Measurements from ENCODE around the gene GRAMD1A.
"Not testable (repeated sequence)": the region's sequence is repeated elsewhere in the genome, so short reads cannot be mapped to it uniquely, and the experiment has no call there.

The GRAMD1A gene

DNA sequence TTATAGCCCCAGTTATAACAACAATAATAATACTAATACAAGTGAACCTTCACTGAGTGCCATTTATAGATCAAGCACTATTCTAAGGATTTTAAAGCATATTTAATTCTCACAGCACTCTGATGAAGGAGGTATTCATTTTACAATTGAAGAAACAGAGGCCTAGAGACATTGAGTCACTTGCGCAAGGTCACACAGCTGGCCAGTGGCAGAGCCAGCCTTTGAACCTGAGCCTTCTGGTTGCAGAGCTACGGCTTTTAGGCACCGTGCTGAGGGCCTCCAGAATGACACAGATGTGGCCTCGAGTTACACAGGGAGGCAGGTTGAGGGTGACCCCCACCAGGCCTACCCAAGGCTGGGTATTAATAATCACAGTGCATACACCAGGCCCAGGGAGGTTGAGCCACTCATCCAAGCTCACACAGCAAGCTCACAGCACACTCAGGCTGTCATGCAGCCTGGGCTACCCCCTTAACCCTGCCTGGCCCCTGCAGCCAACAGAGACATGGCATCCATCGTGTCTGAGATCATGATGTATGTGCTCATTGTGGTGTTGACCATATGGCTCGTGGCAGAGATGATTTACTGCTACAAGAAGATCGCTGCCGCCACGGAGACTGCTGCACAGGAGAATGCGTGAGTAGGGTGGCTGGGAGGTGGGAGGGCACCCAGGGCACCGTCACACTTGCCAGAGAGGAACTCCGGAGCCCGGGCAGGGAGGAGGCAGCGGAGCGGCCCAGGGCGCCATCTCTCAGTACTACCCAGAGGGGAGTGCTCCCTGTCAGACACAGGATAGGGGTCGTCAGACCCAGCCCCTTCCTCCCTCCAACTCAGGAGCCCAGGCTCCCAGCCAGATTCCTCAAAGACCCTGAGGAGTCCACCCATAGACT is 38.7 kb downstream of the GRAMD1A start:
- DNase-seq: peak; percentile 61

DNA sequence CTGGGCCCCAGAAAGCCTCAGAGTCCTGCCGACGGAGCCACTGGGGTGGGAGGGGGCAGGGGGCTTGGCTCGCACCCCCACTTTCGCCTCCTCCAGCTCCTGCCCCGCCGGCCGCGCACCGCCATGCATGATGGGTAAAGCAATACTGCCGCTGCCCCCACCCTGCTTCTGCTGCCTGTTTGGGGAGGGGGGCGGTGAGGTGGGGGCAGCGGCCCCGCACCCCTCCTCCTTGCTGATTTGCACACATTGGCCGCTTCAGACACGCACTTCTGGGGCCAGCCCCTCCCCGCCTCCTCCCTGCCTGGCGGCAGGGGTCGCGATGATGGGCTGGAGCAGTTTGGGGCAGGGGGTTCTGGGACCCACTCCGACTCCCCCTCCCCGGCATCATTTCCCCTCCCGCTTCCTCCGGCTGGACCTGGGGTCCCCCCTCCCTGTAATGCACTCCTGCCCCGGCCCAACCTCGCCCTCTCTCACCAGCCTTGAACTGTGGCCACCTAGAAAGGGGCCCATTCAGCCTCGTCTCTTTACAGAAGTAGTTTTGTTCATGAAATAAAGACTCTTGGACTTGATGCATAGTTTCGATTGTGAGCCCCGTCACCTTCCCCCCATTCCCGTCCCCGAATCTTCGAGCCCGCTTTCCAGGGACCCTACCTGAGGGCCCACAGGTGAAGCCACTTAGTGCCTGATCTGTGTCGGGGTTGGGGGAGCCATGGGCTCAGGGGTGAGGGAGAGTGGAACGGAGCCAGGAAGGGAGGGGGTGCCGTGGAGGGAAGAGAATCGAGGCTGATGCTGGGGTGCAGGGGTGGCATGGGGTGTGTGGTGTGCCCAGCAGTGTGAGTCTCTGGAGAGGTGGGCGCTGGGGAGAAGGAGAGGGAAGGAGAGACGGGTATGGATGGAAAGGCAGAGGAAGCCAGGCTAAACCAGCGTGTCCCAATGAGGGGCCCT is 40.0 kb downstream of the GRAMD1A start:
- DNase-seq: no peak

DNA sequence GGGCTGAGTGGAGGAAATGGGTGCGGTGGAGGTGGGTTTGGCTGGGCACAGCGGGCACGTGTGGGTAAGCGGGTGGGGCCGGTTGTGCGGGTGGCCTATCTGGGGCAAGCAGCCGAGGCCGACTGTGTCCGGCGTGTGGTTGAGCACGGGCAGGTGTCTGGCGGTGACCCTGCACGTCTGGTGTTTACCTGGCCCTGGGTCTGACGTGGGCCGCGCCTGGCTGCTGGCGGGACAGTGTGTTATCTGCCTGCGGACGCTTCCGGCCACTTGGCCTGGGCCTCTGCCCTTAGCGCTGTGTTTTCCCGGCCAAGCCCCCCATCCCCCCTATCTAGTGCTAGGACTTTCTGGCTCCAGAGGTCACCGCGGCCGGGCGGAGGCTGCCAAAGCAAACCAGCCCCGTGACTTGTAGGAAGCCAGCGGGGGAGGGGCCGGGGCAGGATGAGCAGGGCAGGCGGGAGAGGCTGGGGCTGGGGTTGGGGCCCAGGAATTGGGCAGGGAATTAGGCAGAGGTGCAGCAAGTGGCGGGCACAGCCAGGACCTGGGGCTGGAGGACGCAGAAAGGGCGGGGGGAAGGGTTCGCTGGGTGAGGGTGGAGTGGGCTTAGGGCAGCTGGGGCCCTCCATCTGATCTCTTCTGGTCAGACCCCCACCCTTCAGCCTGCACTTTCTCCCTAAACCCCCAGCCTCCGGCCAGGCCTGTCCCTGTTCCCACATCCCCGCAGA is 40.9 kb downstream of the GRAMD1A start:
- DNase-seq: peak; percentile 68

DNA sequence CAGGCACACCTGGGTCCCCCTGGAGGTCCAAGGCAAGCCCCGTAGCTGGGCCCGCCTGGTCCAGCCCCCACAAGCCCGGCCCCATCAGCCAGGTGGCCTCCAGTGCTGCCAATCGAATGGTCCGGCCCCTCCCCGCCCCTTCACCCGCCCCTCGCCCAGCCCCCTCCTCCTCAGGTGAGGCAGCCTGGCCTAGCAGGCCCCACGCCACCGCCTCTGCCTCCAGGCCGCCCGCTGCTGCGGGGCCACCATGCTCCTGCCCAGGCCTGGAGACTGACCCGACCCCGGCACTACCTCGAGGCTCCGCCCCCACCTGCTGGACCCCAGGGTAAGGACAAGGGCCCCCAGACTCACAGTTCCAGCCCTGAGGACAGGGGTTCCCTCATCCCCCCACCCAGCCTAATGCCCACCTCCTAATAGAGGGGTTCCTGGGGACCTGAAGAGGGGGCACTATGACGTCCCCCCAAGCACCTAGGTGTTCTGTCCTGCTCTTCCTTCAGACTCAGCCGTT is 41.5 kb downstream of the GRAMD1A start, which contains the start of gene HPN:
Gene HPN (plus strand): TSS at position 174 of the 508 bp plus-strand sequence. CDS start 786 bp downstream, outside the sequence.
- peak; percentile 51 for DNase-seq

DNA sequence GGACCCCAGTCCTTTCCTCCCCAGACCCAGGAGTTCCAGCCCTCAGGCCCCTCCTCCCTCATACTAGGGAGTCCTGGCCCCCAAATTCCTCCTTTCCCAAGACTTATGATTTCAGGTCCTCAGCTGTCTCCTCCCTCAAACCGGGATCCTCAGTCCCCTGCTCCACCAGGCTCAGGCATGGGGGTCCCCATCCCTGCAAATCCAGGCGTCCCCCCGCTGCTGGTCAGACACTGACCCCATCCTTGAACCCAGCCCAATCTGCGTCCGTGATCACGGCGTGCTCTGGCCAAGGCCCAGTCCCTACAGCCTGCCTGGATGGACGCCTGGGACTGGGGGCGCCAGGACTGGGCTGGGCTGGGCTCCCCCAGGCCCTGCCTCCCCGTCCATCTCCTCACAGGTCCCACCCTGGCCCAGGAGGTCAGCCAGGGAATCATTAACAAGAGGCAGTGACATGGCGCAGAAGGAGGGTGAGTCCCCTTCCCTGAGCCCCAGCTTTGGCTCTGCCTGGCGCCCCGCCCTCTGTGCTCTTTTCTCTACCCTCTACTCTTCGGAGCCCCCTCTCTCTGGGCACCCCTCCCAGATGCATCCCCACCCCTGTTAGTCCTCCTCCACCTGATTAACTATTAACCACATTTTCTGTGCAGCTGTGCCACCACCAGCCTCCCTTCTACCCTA is 42.1 kb downstream of the GRAMD1A start:
- DNase-seq: no peak

DNA sequence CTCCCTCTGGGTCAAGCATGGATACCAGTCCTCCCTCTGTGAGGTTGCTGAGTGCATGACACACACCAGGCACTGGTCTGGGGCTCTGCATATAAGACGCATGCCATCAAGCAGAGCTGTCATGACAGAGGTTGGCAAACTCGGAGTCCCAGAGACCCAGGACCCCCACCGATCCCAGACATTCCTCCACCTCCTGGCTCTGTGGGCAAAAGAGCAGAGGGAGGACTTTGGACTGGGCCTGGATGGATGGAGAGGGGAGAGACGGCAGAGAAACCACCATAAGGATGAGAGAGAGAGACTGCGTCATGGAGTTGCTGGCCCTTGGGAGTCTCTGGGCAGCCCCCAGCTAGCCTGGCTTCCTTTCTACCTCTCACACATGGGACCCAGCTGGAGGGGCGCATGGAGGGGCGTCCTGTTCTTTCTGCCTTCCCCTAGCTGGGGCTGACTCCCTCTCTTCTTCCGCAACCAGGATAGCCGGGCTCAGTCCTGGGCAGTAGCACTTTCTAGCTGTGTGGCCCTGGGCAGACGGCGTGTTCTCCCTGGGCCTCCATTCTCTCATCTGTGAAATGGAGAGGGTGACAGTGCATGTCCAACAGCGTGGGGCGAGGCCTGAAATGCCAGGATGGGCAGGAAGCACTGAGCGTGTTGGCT is 43.0 kb downstream of the GRAMD1A start:
- no peak for DNase-seq

DNA sequence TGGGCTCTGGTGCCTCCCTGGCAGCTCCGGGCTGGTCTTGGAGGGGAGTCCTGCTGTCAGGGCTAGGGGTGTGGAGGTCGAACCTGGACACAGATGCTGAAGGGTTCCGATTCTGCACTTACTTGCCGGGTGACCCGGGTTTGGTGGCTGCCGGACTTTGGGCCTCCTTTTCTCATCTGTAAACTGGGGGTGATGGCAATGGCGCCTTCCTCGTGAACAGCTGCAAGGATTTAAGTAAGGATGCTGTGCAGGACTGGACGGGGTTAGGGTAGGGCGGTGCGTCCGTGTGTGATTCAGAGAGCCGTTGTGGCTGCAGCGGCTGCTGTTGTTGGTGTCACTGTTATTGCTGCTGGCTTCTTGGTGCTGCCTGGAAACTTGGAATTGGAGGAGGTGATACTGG is 43.8 kb downstream of the GRAMD1A start:
- no peak for DNase-seq

DNA sequence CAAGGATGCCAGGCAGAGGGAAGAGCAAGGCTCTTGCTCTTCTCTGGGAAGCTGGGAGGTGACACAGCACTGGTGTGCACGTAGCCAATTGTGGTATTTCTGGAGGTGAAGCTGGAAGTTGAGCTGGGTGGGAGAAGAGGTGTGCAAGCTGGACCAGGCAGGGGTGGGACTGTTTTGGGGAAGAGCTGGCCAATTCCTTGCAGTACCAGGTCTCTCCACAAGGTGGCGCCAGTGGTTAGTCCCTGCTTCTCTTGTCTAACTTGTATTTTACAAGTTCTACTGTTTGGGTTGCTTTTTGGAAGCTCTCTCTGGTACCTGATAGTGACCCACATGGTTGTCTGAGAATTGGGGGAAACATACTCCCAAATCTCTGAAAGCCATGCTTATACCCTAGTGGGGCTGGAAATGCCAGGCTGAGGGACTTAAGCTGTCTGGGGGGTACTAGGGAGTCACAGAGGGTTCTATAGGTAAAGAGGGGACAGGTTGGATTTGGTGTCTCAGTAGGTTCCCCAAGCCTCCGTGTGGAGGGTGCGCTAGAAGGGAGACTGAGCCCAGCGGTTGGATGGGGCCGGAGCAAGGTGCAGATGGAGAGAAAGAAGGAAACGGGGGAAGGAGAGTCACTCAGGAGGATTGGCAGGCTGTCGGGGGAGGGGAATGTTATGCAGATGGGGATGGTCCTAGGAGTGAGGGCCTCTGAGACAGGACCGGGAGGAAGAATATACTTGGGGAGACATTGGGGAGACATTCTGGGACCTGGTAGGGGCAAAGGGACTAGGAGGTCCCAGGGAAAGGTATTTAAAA is 44.4 kb downstream of the GRAMD1A start:
- DNase-seq: no peak

DNA sequence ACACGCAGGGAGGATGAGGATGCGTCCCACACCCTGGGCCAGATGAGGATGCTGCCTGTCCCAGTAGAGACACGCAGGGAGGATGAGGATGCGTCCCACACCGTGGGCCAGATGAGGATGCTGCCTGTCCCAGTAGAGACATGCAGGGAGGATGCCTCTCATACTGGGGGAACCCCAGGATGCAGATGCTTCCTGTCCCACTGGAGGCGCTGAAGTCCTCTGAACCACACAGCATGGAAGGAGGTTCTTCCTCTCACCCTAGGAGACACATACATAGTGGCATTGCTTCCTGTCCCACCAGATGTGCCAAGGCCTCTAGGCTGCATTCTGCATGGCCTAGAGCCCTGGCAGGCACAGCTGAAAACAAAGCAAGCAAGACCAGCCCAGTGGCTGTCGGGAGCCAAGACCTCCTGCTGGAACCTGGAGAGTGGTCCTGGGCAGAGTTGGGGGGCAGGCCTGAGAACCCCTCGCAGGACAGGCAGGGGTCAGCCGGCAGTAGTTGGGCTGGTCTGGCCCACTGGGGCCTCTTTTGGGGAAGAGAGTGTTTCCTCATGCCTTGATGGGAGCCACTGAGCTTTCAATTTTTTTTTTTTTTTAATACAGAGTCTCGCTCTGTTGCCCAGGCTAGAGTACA is 45.7 kb downstream of the GRAMD1A start:
- DNase-seq: no peak

DNA sequence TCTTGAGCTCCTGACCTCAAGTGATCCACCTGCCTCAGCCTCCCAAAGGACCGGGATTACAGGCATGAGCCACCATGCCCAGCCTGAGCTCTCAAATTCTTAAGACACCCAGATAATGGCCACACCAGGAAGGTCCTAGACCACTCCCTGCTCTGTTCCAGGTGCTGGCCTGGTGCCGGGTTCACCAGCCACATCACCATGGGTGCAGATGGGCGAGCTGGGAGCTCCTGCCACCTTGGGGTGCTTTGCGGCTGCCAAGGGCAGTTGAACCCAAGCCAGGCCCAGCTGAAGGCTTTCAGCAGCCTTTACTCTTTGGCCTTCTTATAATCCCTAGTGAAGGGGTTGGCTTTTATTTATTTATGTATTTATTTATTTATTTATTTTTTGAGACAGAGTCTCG is 46.3 kb downstream of the GRAMD1A start:
- no peak for DNase-seq

DNA sequence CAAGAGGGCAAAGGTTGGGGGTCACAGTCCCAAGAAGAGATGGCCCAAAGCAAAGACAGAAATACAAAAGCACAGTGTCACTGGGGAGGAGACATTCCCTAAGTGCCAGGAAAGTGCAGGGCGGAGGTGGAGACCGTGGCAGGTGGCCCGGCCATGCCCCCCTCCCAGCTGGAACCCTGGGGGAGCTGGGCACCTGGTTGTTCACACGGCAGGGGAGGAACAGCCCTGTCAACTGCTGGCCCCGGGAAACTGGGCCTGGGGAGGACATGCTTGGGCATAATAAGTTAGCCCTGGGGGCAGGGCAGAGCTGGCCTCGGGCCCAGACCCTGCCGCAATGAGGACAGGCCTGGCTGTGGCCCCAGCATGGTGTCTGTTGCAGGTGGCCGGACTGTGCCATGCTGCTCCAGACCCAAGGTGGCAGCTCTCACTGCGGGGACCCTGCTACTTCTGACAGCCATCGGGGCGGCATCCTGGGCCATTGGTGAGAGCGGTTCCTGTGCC is 48.8 kb downstream of the GRAMD1A start:
- peak; percentile 60 for DNase-seq

DNA sequence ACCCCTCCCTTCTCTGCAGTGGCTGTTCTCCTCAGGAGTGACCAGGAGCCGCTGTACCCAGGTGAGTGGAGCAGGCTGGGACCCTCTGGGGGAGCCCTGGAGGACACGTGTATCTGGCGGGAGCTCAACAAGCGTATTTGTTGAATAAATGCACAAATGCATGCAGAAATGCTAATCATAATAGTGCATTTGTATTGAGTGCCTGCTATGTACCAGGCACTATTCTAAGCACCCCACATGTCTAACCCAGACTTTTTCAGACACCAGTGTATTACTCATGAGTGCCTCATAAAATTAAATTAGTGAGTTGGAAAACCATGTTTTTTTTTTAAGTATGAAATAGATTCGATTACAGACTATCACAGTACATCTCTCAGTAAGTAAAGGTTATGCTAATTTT is 49.3 kb downstream of the GRAMD1A start:
- no peak for DNase-seq

DNA sequence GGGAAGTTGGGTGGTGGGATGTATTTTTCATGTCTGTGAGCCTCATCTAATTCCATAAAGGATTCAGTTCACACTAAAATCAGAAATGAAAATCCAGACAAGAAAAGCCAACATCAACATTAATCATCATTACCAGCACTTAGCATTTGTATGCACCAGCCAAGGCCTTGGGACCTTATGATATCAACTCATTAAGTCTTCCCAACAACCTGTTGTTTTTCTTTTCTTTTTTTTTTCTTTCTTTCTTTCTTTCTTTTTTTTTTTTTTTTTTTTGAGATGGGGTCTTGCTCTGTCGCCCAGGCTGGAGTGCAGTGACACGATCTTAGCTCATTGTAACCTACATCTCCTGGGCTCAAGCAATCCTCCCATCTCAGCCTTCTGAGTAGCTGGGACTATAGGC is 50.5 kb downstream of the GRAMD1A start:
- not testable (repeated sequence) for DNase-seq

DNA sequence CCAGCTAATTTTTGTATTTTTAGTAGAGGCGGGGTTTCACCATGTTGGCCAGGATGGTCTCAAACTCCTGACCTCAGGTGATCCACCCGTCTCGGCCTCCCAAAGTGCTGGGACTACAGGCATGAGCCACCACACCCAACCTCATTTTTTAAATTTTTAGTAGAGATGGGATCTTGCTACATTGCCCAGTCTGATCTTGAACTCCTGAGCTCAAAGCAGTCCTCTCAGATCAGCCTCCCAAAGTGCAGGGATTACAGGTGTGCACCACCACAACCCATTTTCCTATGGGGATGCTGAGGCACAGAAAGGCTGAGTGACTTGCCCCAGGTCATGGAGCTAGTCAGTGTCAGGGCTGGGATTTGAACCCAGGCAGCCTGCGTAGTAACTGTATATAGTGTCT is 51.1 kb downstream of the GRAMD1A start:
- not testable (repeated sequence) for DNase-seq

DNA sequence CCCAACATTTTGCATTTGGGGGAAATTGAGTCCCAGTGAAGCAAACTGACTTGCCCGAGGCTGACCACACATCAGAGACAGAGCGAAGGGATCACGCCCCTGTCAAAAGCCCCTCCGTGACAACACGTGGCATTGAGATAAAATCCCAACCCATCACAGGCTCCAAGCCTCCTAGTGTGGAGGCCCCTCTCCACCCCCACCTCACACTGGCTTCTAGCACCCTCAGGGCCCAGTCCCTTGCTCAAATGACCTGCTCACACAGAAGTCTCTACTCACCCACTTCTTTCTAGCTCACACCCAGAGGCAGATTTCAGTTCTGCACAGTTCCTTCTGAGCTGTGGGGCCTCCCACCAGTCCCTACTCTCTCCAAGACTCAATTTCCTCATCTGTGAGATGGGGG is 51.7 kb downstream of the GRAMD1A start:
- no peak for DNase-seq

DNA sequence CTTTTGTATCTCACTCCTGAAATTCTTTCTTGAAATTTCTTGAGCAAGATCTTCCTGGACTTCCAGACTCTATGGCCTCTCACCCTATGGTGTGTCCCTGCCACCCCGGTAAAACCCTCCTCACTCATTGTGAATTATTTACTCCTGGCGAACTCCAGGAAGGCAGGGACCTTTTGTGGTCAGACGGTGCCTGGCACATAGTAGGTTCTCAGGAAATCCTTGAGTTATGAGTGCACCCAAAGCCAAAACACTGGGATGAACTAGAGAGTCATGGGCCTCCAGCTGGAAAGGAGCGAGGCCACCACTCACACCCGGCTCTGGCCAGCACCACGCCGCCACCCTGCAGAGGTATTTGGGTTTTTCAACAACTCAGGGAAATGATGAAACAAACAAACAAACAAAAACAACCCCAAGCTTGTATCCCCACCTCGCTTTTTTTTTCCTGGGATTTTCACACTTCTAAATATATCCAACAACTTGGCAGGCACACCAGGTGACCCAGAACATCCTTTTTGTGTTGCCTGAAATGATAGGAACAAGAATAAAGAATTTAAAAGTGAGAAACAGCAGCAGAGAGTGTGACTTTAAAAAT is 52.6 kb downstream of the GRAMD1A start:
- no peak for DNase-seq

DNA sequence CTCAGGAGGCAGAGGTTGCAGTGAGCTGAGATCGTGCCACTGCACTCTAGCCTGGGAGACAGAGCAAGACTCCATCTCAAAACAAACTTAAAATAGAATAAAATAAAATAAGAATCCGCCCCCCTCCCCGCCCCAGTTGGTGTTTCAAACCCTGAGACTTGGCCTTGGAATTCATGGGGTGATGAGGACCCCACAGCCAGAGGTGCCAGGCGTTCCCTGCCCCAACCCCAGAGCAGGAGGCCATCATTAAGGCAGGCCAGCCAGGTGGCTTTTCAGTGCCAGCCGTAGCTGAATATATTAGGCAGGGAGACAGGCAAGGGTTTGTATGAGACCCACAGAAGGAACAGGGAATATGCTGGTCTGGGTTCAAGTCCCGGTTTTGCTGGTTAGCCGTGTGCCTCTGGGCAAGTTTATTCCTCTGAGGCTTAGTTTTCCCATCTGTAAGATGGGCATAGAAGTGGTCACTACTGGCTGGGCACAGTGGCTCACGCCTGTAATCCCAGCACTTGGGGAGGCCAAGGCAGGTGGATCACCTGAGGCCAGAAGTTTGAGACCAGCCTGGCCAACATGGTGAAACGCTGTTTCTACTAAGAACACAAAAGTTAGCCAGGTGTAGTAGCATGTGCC is 53.7 kb downstream of the GRAMD1A start:
- no peak for DNase-seq

DNA sequence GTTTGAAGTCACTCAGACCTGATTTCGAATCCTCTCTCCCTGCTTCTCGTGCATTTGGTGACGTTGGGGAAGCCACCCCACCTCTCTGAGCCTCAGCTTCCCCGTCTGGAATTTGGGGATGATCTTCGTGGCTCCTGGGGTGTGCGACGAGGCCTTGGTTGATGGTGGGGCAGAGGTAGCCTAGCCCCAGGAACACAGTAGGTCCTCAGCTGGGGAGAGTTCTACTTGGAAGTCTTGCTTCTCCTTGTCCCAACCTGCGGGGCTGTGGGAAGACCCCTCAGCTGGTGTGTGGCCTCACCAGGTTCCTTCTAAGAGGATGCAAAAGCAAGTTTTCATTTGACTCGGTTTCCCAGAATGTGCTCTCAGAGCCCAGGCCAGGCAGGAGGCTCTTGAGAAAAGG is 54.5 kb downstream of the GRAMD1A start:
- no peak for DNase-seq

DNA sequence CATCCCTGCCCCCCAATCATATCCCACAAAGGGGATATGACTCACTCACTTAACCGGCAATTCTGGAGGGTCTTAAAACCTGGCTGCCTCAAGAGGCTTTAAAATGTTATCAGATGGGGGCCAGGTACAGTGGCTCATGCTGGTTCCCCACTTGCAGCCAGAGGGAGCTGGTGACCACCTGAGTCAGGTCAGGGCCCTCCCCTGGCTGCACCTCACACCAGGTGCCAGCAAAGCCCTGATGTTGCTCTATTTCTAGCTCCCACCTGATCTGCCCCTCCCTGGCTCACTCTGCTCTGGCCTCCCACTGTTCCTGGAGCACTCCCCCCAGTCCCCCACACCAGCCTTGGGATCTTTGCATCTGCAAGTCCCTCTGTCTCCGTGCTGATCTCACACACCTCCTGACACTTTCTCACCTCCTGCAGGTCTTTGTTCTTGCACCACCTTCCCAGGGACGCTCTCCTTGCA is 55.6 kb downstream of the GRAMD1A start:
- DNase-seq: no peak

All from NCI-H2029 (cell line).